ENCODE measurements around the gene TPI1. TPM values are rescaled to one million over a fixed set of nuclear protein-coding genes. Genes with fewer than 3 reads are reported as not detected.
A peak's percentile ranks its signal among the peaks of the same experiment; 100 is the strongest.

TPI1 gene
- total RNA-seq, 6 experiments from 2014 or later: 265 to 400 (median 331) TPM

DNA sequence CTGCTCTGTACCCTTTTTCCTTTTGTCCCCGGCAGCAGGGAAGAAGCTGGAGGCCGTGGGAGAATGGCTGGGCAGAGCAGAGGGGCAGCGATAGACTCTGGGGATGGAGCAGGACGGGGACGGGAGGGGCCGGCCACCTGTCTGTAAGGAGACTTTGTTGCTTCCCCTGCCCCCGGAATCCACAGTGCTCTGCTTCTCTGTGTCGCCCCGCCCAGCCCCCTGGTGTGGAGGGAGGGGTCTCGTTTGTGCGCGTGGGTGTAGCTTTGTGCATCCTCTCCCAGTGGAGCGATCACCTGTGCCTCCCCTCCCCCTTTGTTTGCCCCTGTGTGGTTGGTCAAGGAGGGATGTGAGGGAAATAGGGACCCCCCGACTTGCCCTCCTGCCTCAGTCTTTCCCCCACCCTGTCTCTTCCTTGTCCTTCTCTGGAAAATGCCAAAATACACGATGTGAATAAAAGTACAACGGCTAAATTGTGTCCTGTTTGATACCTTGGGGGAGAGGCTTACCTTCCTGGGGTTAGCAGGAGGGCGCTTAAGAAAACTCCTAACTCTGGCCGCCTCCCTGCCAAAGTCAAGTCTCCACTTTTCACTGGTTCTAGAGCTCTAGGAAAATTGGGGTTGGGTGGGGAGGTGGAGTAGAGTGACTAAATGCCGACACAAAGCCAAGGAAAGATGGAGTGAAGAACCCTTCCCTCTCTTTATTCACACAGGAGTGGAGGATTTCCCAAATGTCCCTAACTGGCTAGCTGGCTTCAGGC, 990 bp upstream of the TPI1 start:
- peak overlapping the region in 2 of 3 donors; percentile 93 to 96 for H3K4me3 ChIP-seq
- 61% methylated on average over 11 of the region's 19 CpGs for WGBS (ENCODE audit: insufficient coverage, low coverage, low lambda C conversion rate, missing lambda C conversion rate)
- peak overlapping the region; percentile 67 to 97 (median 93) for H3K27ac ChIP-seq

DNA sequence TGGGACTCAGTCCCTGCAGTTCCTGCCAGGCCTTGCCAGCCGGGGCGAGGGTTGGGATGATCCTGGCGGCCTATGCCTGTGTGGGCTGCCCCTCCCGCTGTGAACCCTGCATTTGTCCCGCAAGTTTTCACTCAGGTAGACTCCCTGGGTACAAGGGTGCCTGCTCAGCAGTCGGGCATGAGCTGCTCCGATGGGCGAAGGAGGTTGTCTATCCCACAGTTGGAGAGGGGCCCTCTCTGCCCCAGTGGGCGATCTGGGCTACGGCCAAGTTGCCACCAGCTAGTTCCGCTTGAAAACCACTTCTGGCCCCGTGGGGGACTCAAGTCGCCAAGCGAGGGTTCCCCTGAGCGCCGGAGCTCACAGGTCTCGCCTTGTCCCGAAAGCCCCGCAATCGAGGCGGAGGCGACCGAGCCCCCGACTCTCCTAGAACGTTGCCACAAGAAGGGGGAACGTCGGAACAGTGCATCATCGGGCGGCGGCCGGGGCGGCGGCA, 365 bp upstream of the TPI1 start:
- H3K27me3 ChIP-seq: no peaks in the 10 kb centered on the region
- 0% methylated on average over 4 of the region's 33 CpGs for WGBS (ENCODE audit: insufficient coverage, low coverage, low lambda C conversion rate, missing lambda C conversion rate)
- peaks cover 0 to 32% (median 15%) of the 10 kb centered on the region in 4 donors for H3K36me3 ChIP-seq
- peak overlapping the region; percentile 93 to 98 (median 96) for H3K4me3 ChIP-seq
- no peaks in the 10 kb centered on the region for H3K9me3 ChIP-seq
- peak; percentile 41 to 59 (median 58) for ATAC-seq
- H3K4me1 ChIP-seq: peaks cover 0 to 30% (median 10%) of the 10 kb centered on the region in 4 donors
- TF ChIP-seq CTCF (IDR thresholded peaks at IDR 0.05): no peak
- TF ChIP-seq POLR2A (IDR thresholded peaks at IDR 0.05): no peak
- DNase-seq: peak; percentile 71 to 86 (median 86)
- peak overlapping the region; percentile 67 to 97 (median 93) for H3K27ac ChIP-seq
- intact Hi-C loops (cut with DNase I): no loop called here

More for the DNA sequence above, 990 bp upstream of the TPI1 start:
- Histone ChIP-seq H3K27me3 (no peaks in the 10 kb centered on the region), H3K4me1 (peaks cover 0 to 24% (median 10%) of the 10 kb centered on the region in 4 donors), H3K9me3 (no peaks in the 10 kb centered on the region), H3K36me3 (peaks cover 0 to 36% (median 18%) of the 10 kb centered on the region in 4 donors)
- TF ChIP-seq CTCF (IDR thresholded peaks at IDR 0.05) (no peak), POLR2A (IDR thresholded peaks at IDR 0.05) (no peak)
- ATAC-seq: no peak
- peak in 1 of 3 donors; percentile 36 for DNase-seq
- intact Hi-C loops (cut with DNase I): no loop called here

DNA sequence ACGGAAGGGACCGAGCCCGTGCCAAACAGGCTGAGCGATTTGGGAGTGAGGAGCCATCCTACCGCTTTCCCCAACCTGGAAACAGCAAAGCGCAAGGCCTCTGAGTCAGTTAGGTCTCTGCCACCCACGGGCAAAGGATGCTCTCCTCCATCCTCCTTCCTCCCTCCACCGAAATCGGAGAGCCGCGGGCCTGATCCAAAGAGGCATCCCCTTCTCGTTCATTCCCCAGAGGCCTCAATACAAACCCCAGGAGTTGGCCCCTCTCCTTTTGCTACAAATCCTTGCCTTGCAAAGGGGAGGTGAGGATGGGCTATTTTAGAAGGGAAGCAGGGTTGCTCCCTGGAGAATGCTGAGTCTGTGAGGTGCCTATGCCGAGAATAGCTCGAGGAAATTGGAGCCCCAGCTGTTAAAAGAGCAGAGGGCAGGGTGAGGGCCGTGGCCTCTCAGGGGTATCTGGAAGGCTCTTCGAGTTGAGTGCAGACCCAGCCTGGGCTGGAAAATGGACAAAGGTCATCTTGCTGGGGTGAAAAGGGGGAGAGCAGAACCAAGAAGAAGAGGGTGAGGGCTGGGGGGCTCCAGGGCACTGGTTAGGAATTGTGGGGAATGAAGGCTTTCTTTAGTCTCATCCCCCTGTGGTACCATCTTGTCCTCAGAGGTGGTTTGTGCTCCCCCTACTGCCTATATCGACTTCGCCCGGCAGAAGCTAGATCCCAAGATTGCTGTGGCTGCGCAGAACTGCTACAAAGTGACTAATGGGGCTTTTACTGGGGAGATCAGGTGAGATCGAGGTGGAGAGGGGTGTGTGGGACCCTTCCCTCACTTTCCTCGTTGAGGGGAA, 1.1 kb downstream of the TPI1 start:
- no peak for DNase-seq
- intact Hi-C loops (cut with DNase I): no loop called here

More for the DNA sequence above, 1.1 kb downstream of the TPI1 start:
- H3K9me3 ChIP-seq: no peaks in the 10 kb centered on the region
- peaks cover 0 to 22% (median 12%) of the 10 kb centered on the region in 4 donors for H3K36me3 ChIP-seq
- H3K4me1 ChIP-seq: peaks cover 0 to 33% (median 10%) of the 10 kb centered on the region in 4 donors
- no peak for TF ChIP-seq CTCF (IDR thresholded peaks at IDR 0.05)
- TF ChIP-seq POLR2A (IDR thresholded peaks at IDR 0.05): no peak
- peak overlapping the region; percentile 93 to 97 (median 93) for H3K27ac ChIP-seq
- H3K4me3 ChIP-seq: peak overlapping the region; percentile 93 to 98 (median 96)
- no peak for ATAC-seq
- H3K27me3 ChIP-seq: no peaks in the 10 kb centered on the region
- WGBS (ENCODE audit: insufficient coverage, low coverage, low lambda C conversion rate, missing lambda C conversion rate): 3% methylated on average over 19 of the region's 22 CpGs

Measured in right lobe of liver (tissue), 6 donors.